Dendritic cell treated with granulocyte-macrophage colony-stimulating factor and Interleukin-4, amounts not matched to agents 40 ng/mL and 50 ng/mL, for 4 days (primary cell): ENCODE results near the gene FARP1.

Experiments used
- H3K27ac Mint-ChIP-seq: one replicate; pipeline ENCODE4 v1.8.0; 2022; ENCODE audit warnings: mild to moderate bottlenecking, mixed read lengths
- H3K27me3 Mint-ChIP-seq: one replicate; pipeline ENCODE4 v1.8.0; 2022; ENCODE audit warnings: mild to moderate bottlenecking, mixed read lengths
- H3K36me3 Mint-ChIP-seq: one replicate; pipeline ENCODE4 v1.8.0; 2022; ENCODE audit warnings: low read depth, mixed read lengths
- H3K4me1 Mint-ChIP-seq: one replicate; pipeline ENCODE4 v1.8.0; 2022; ENCODE audit warnings: low read depth, mixed read lengths
- H3K4me3 Mint-ChIP-seq: one replicate; pipeline ENCODE4 v1.8.0; 2022; ENCODE audit warnings: mild to moderate bottlenecking, moderate library complexity, mixed read lengths
- H3K9me3 Mint-ChIP-seq: one replicate; pipeline ENCODE4 v1.8.0; 2022; ENCODE audit warnings: mixed read lengths
- intact Hi-C: fragments of 100-400 bp; cut with micrococcal nuclease; formaldehyde crosslinking; loops from one replicate; pipeline ENCODE4 v1.15.0; 2022

FARP1 gene

GRCh38 chr13:98190889-98191444, 48.1 kb downstream of the FARP1 start:
- Mint-ChIP-seq H3K36me3 (no peaks in the 10 kb centered on the region), H3K27ac (no peak overlapping the region), H3K4me1 (no peaks in the 10 kb centered on the region), H3K27me3 (no peaks in the 10 kb centered on the region), H3K4me3 (no peak overlapping the region), H3K9me3 (no peaks in the 10 kb centered on the region)
- intact Hi-C loops: no loop called here

GRCh38 chr13:98192008-98192407, 49.1 kb downstream of the FARP1 start:
- H3K27ac Mint-ChIP-seq: no peak overlapping the region
- no peak overlapping the region for H3K4me3 Mint-ChIP-seq
- intact Hi-C loops: no loop called here
- no peaks in the 10 kb centered on the region for H3K27me3 Mint-ChIP-seq
- no peaks in the 10 kb centered on the region for H3K4me1 Mint-ChIP-seq
- H3K36me3 Mint-ChIP-seq: no peaks in the 10 kb centered on the region
- H3K9me3 Mint-ChIP-seq: no peaks in the 10 kb centered on the region

GRCh38 chr13:98195054-98195791, 52.3 kb downstream of the FARP1 start:
- Mint-ChIP-seq H3K4me1 (no peaks in the 10 kb centered on the region), H3K9me3 (no peaks in the 10 kb centered on the region), H3K27me3 (no peaks in the 10 kb centered on the region), H3K4me3 (no peak overlapping the region), H3K27ac (no peak overlapping the region), H3K36me3 (no peaks in the 10 kb centered on the region)
- intact Hi-C loops: no loop called here

- Mint-ChIP-seq H3K27me3 (no peaks in the 10 kb centered on the region), H3K9me3 (no peaks in the 10 kb centered on the region), H3K4me3 (no peak overlapping the region), H3K36me3 (no peaks in the 10 kb centered on the region), H3K27ac (no peak overlapping the region), H3K4me1 (no peaks in the 10 kb centered on the region)
- intact Hi-C loops: no loop called here
Measured at GRCh38 chr13:98198683-98199082, 55.8 kb downstream of the FARP1 start.

GRCh38 chr13:98199480-98199879, 56.6 kb downstream of the FARP1 start:
- H3K36me3 Mint-ChIP-seq: no peaks in the 10 kb centered on the region
- intact Hi-C loops: no loop called here
- H3K9me3 Mint-ChIP-seq: no peaks in the 10 kb centered on the region
- no peak overlapping the region for H3K4me3 Mint-ChIP-seq
- no peaks in the 10 kb centered on the region for H3K4me1 Mint-ChIP-seq
- no peaks in the 10 kb centered on the region for H3K27me3 Mint-ChIP-seq
- no peak overlapping the region for H3K27ac Mint-ChIP-seq

- H3K27me3 Mint-ChIP-seq: no peaks in the 10 kb centered on the region
- H3K4me1 Mint-ChIP-seq: no peaks in the 10 kb centered on the region
- no peak overlapping the region for H3K27ac Mint-ChIP-seq
- no peaks in the 10 kb centered on the region for H3K36me3 Mint-ChIP-seq
- intact Hi-C loops: no loop called here
- no peak overlapping the region for H3K4me3 Mint-ChIP-seq
- H3K9me3 Mint-ChIP-seq: peaks cover 5% of the 10 kb centered on the region
Measured at GRCh38 chr13:98200211-98200878, 57.5 kb downstream of the FARP1 start.

- Mint-ChIP-seq H3K36me3 (no peaks in the 10 kb centered on the region), H3K4me1 (no peaks in the 10 kb centered on the region), H3K9me3 (peaks cover 14% of the 10 kb centered on the region), H3K27ac (no peak overlapping the region), H3K4me3 (no peak overlapping the region), H3K27me3 (no peaks in the 10 kb centered on the region)
- intact Hi-C loops: no loop called here
Measured at GRCh38 chr13:98201189-98201588, 58.3 kb downstream of the FARP1 start.

GRCh38 chr13:98201984-98202383, 59.1 kb downstream of the FARP1 start:
- intact Hi-C loops: no loop called here
- Mint-ChIP-seq H3K4me1 (no peaks in the 10 kb centered on the region), H3K9me3 (peaks cover 22% of the 10 kb centered on the region), H3K27me3 (no peaks in the 10 kb centered on the region), H3K4me3 (no peak overlapping the region), H3K36me3 (no peaks in the 10 kb centered on the region), H3K27ac (no peak overlapping the region)

GRCh38 chr13:98203646-98204326, 60.9 kb downstream of the FARP1 start:
- Mint-ChIP-seq H3K9me3 (peaks cover 40% of the 10 kb centered on the region), H3K27me3 (no peaks in the 10 kb centered on the region), H3K27ac (no peak overlapping the region), H3K36me3 (no peaks in the 10 kb centered on the region), H3K4me1 (no peaks in the 10 kb centered on the region), H3K4me3 (no peak overlapping the region)
- intact Hi-C loops: no loop called here

GRCh38 chr13:98204546-98204945, 61.7 kb downstream of the FARP1 start:
- H3K9me3 Mint-ChIP-seq: peaks cover 44% of the 10 kb centered on the region

GRCh38 chr13:98206946-98207345, 64.1 kb downstream of the FARP1 start:
- Mint-ChIP-seq H3K27ac (no peak overlapping the region), H3K9me3 (peaks cover 54% of the 10 kb centered on the region), H3K27me3 (no peaks in the 10 kb centered on the region), H3K4me3 (no peak overlapping the region), H3K4me1 (no peaks in the 10 kb centered on the region), H3K36me3 (no peaks in the 10 kb centered on the region)
- intact Hi-C loops: no loop called here

More at GRCh38 chr13:98204546-98204945, 61.7 kb downstream of the FARP1 start:
- H3K36me3 Mint-ChIP-seq: no peaks in the 10 kb centered on the region
- H3K4me1 Mint-ChIP-seq: no peaks in the 10 kb centered on the region
- intact Hi-C loops: no loop called here
- no peak overlapping the region for H3K4me3 Mint-ChIP-seq
- H3K27me3 Mint-ChIP-seq: no peaks in the 10 kb centered on the region
- no peak overlapping the region for H3K27ac Mint-ChIP-seq

GRCh38 chr13:98207416-98207815, 64.5 kb downstream of the FARP1 start:
- no peaks in the 10 kb centered on the region for H3K27me3 Mint-ChIP-seq
- H3K4me3 Mint-ChIP-seq: no peak overlapping the region
- peaks cover 54% of the 10 kb centered on the region for H3K9me3 Mint-ChIP-seq
- intact Hi-C loops: no loop called here
- H3K27ac Mint-ChIP-seq: no peak overlapping the region
- H3K36me3 Mint-ChIP-seq: no peaks in the 10 kb centered on the region
- no peaks in the 10 kb centered on the region for H3K4me1 Mint-ChIP-seq

GRCh38 chr13:98208606-98209005, 65.7 kb downstream of the FARP1 start:
- Mint-ChIP-seq H3K27ac (no peak overlapping the region), H3K36me3 (no peaks in the 10 kb centered on the region), H3K4me1 (no peaks in the 10 kb centered on the region), H3K27me3 (no peaks in the 10 kb centered on the region), H3K4me3 (no peak overlapping the region), H3K9me3 (peaks cover 54% of the 10 kb centered on the region)
- intact Hi-C loops: no loop called here

GRCh38 chr13:98212763-98213162, 69.9 kb downstream of the FARP1 start:
- Mint-ChIP-seq H3K4me1 (no peaks in the 10 kb centered on the region), H3K27ac (no peak overlapping the region), H3K36me3 (no peaks in the 10 kb centered on the region), H3K4me3 (no peak overlapping the region), H3K27me3 (no peaks in the 10 kb centered on the region), H3K9me3 (peaks cover 25% of the 10 kb centered on the region)
- intact Hi-C loops: no loop called here
